ENCODE measurements around the gene ATF2.
"Not testable (repeated sequence)": the region's sequence is repeated elsewhere in the genome, so short reads cannot be mapped to it uniquely, and the experiment has no call there.

The ATF2 gene

GRCh38 chr2:175097297-175097696 lies 70.7 kb downstream of the ATF2 start:
- DNase-seq (ENCODE audit: low read depth, low spot score), result no peak
- Histone ChIP-seq H3K27me3 (ENCODE audit: control insufficient read depth, insufficient read depth, low read length) (no peaks in the 10 kb centered on the region), H3K4me1 (ENCODE audit: control insufficient read depth, insufficient read depth, low read length) (no peaks in the 10 kb centered on the region), H3K4me3 (ENCODE audit: low read length) (no peak overlapping the region), H3K36me3 (ENCODE audit: control insufficient read depth, insufficient read depth, low read length) (peaks cover 2% of the 10 kb centered on the region; the same call in 1 of the 2 replicates), H3K9me3 (ENCODE audit: control insufficient read depth, insufficient read depth, low read length) (no peaks in the 10 kb centered on the region), H3K27ac (ENCODE audit: low read length) (no peak overlapping the region)
- no CpG with 5 or more reads among the region's 5 CpGs for WGBS (ENCODE audit: insufficient coverage, insufficient read length)

GRCh38 chr2:175084117-175084516 lies 83.9 kb downstream of the ATF2 start:
- H3K9me3 ChIP-seq (ENCODE audit: control insufficient read depth, insufficient read depth, low read length); H3K4me3 ChIP-seq (ENCODE audit: low read length); H3K27me3 ChIP-seq (ENCODE audit: control insufficient read depth, insufficient read depth, low read length); DNase-seq (ENCODE audit: low read depth, low spot score); H3K27ac ChIP-seq (ENCODE audit: low read length); H3K4me1 ChIP-seq (ENCODE audit: control insufficient read depth, insufficient read depth, low read length); H3K36me3 ChIP-seq (ENCODE audit: control insufficient read depth, insufficient read depth, low read length): not testable (repeated sequence)
- no CpG with 5 or more reads among the region's 4 CpGs for WGBS (ENCODE audit: insufficient coverage, insufficient read length)

GRCh38 chr2:175080479-175080878 lies 87.5 kb downstream of the ATF2 start:
- Histone ChIP-seq H3K27me3 (ENCODE audit: control insufficient read depth, insufficient read depth, low read length) (no peaks in the 10 kb centered on the region), H3K27ac (ENCODE audit: low read length) (no peak overlapping the region), H3K9me3 (ENCODE audit: control insufficient read depth, insufficient read depth, low read length) (no peaks in the 10 kb centered on the region), H3K4me1 (ENCODE audit: control insufficient read depth, insufficient read depth, low read length) (no peaks in the 10 kb centered on the region), H3K4me3 (ENCODE audit: low read length) (no peak overlapping the region), H3K36me3 (ENCODE audit: control insufficient read depth, insufficient read depth, low read length) (no peaks in the 10 kb centered on the region)
- no peak for DNase-seq (ENCODE audit: low read depth, low spot score)
- no CpG with 5 or more reads among the region's 3 CpGs for WGBS (ENCODE audit: insufficient coverage, insufficient read length)

- H3K36me3 ChIP-seq (ENCODE audit: control insufficient read depth, insufficient read depth, low read length), result no peaks in the 10 kb centered on the region
- no peak for DNase-seq (ENCODE audit: low read depth, low spot score)
- no peak overlapping the region for H3K27ac ChIP-seq (ENCODE audit: low read length)
- H3K4me3 ChIP-seq (ENCODE audit: low read length), result no peak overlapping the region
- H3K4me1 ChIP-seq (ENCODE audit: control insufficient read depth, insufficient read depth, low read length), result no peaks in the 10 kb centered on the region
- no peaks in the 10 kb centered on the region for H3K9me3 ChIP-seq (ENCODE audit: control insufficient read depth, insufficient read depth, low read length)
- WGBS (ENCODE audit: insufficient coverage, insufficient read length), result no CpG with 5 or more reads among the region's 1 CpG
- no peaks in the 10 kb centered on the region for H3K27me3 ChIP-seq (ENCODE audit: control insufficient read depth, insufficient read depth, low read length)
Observed at GRCh38 chr2:175076272-175076671, 91.7 kb downstream of the ATF2 start.

GRCh38 chr2:175074478-175074877 lies 93.5 kb downstream of the ATF2 start:
- H3K27ac ChIP-seq (ENCODE audit: low read length), result no peak overlapping the region
- DNase-seq (ENCODE audit: low read depth, low spot score), result no peak
- WGBS (ENCODE audit: insufficient coverage, insufficient read length), result no CpG with 5 or more reads among the region's 6 CpGs
- H3K27me3 ChIP-seq (ENCODE audit: control insufficient read depth, insufficient read depth, low read length), result no peaks in the 10 kb centered on the region
- no peaks in the 10 kb centered on the region for H3K9me3 ChIP-seq (ENCODE audit: control insufficient read depth, insufficient read depth, low read length)
- H3K4me3 ChIP-seq (ENCODE audit: low read length), result no peak overlapping the region
- H3K36me3 ChIP-seq (ENCODE audit: control insufficient read depth, insufficient read depth, low read length), result no peaks in the 10 kb centered on the region
- H3K4me1 ChIP-seq (ENCODE audit: control insufficient read depth, insufficient read depth, low read length), result no peaks in the 10 kb centered on the region

- DNase-seq (ENCODE audit: low read depth, low spot score), result no peak
- Histone ChIP-seq H3K27me3 (ENCODE audit: control insufficient read depth, insufficient read depth, low read length) (no peaks in the 10 kb centered on the region), H3K4me3 (ENCODE audit: low read length) (no peak overlapping the region), H3K4me1 (ENCODE audit: control insufficient read depth, insufficient read depth, low read length) (no peaks in the 10 kb centered on the region), H3K36me3 (ENCODE audit: control insufficient read depth, insufficient read depth, low read length) (no peaks in the 10 kb centered on the region), H3K27ac (ENCODE audit: low read length) (no peak overlapping the region), H3K9me3 (ENCODE audit: control insufficient read depth, insufficient read depth, low read length) (no peaks in the 10 kb centered on the region)
- WGBS (ENCODE audit: insufficient coverage, insufficient read length), result no CpG with 5 or more reads among the region's 1 CpG
Observed at GRCh38 chr2:175068534-175068933, 99.5 kb downstream of the ATF2 start.

GRCh38 chr2:175066411-175066810 lies 101.6 kb downstream of the ATF2 start:
- Histone ChIP-seq H3K9me3 (ENCODE audit: control insufficient read depth, insufficient read depth, low read length) (no peaks in the 10 kb centered on the region), H3K27ac (ENCODE audit: low read length) (no peak overlapping the region), H3K4me3 (ENCODE audit: low read length) (no peak overlapping the region), H3K27me3 (ENCODE audit: control insufficient read depth, insufficient read depth, low read length) (no peaks in the 10 kb centered on the region), H3K4me1 (ENCODE audit: control insufficient read depth, insufficient read depth, low read length) (no peaks in the 10 kb centered on the region), H3K36me3 (ENCODE audit: control insufficient read depth, insufficient read depth, low read length) (no peaks in the 10 kb centered on the region)
- no peak for DNase-seq (ENCODE audit: low read depth, low spot score)
- WGBS (ENCODE audit: insufficient coverage, insufficient read length), result no CpG with 5 or more reads among the region's 4 CpGs

GRCh38 chr2:175064797-175065196 lies 103.2 kb downstream of the ATF2 start:
- Histone ChIP-seq H3K4me1 (ENCODE audit: control insufficient read depth, insufficient read depth, low read length) (no peaks in the 10 kb centered on the region), H3K4me3 (ENCODE audit: low read length) (no peak overlapping the region), H3K9me3 (ENCODE audit: control insufficient read depth, insufficient read depth, low read length) (no peaks in the 10 kb centered on the region), H3K27ac (ENCODE audit: low read length) (no peak overlapping the region), H3K36me3 (ENCODE audit: control insufficient read depth, insufficient read depth, low read length) (no peaks in the 10 kb centered on the region), H3K27me3 (ENCODE audit: control insufficient read depth, insufficient read depth, low read length) (no peaks in the 10 kb centered on the region)
- DNase-seq (ENCODE audit: low read depth, low spot score), result no peak
- no CpG with 5 or more reads among the region's 5 CpGs for WGBS (ENCODE audit: insufficient coverage, insufficient read length)

GRCh38 chr2:175063741-175064140 lies 104.3 kb downstream of the ATF2 start:
- Histone ChIP-seq H3K27ac (ENCODE audit: low read length) (no peak overlapping the region), H3K36me3 (ENCODE audit: control insufficient read depth, insufficient read depth, low read length) (no peaks in the 10 kb centered on the region), H3K27me3 (ENCODE audit: control insufficient read depth, insufficient read depth, low read length) (no peaks in the 10 kb centered on the region), H3K9me3 (ENCODE audit: control insufficient read depth, insufficient read depth, low read length) (no peaks in the 10 kb centered on the region), H3K4me3 (ENCODE audit: low read length) (no peak overlapping the region), H3K4me1 (ENCODE audit: control insufficient read depth, insufficient read depth, low read length) (no peaks in the 10 kb centered on the region)
- WGBS (ENCODE audit: insufficient coverage, insufficient read length), result no CpG with 5 or more reads among the region's 2 CpGs
- DNase-seq (ENCODE audit: low read depth, low spot score), result no peak

- H3K4me3 ChIP-seq (ENCODE audit: low read length), result no peak overlapping the region
- no peaks in the 10 kb centered on the region for H3K4me1 ChIP-seq (ENCODE audit: control insufficient read depth, insufficient read depth, low read length)
- WGBS (ENCODE audit: insufficient coverage, insufficient read length), result no CpG with 5 or more reads among the region's 10 CpGs
- no peaks in the 10 kb centered on the region for H3K9me3 ChIP-seq (ENCODE audit: control insufficient read depth, insufficient read depth, low read length)
- no peaks in the 10 kb centered on the region for H3K27me3 ChIP-seq (ENCODE audit: control insufficient read depth, insufficient read depth, low read length)
- H3K27ac ChIP-seq (ENCODE audit: low read length), result no peak overlapping the region
- DNase-seq (ENCODE audit: low read depth, low spot score), result no peak
- H3K36me3 ChIP-seq (ENCODE audit: control insufficient read depth, insufficient read depth, low read length), result no peaks in the 10 kb centered on the region
Observed at GRCh38 chr2:175062787-175063585, 105.0 kb downstream of the ATF2 start.

- WGBS (ENCODE audit: insufficient coverage, insufficient read length), result no CpG with 5 or more reads among the region's 5 CpGs
- Histone ChIP-seq H3K4me1 (ENCODE audit: control insufficient read depth, insufficient read depth, low read length) (peaks cover 3% of the 10 kb centered on the region), H3K9me3 (ENCODE audit: control insufficient read depth, insufficient read depth, low read length) (no peaks in the 10 kb centered on the region), H3K36me3 (ENCODE audit: control insufficient read depth, insufficient read depth, low read length) (no peaks in the 10 kb centered on the region), H3K4me3 (ENCODE audit: low read length) (no peak overlapping the region), H3K27ac (ENCODE audit: low read length) (no peak overlapping the region), H3K27me3 (ENCODE audit: control insufficient read depth, insufficient read depth, low read length) (no peaks in the 10 kb centered on the region)
- DNase-seq (ENCODE audit: low read depth, low spot score), result no peak
Observed at GRCh38 chr2:175057078-175057685, 110.8 kb downstream of the ATF2 start.

Measured in iPS DF 6.9 (cell line).